Central memory CD8-positive, alpha-beta T cell (primary cell): Measurements from ENCODE around the gene CPTP.

Experiments
- ATAC-seq: fragments of 150-1000 bp; cut with Tn5 transposase; replicated peaks from 2 replicates; pipeline ENCODE4 v1.10.0; 2022; ENCODE audit warnings: mild to moderate bottlenecking, moderate FRiP score, moderate number of reproducible peaks; ENCODE audit not compliant: poor library complexity, severe bottlenecking; ENCODE audit errors: extremely low read depth
- DNase-seq, 2 donors: peaks; one replicate each; pipeline ENCODE4 v3.0.0; 2021; ENCODE audit warnings: low spot score in 2 of 2
- H3K27ac Mint-ChIP-seq: one replicate; pipeline ENCODE4 v1.8.0; 2022; ENCODE audit warnings: low read depth, mild to moderate bottlenecking, moderate library complexity, mixed read lengths
- H3K27me3 Mint-ChIP-seq: one replicate; pipeline ENCODE4 v1.8.0; 2022; ENCODE audit warnings: mixed read lengths
- H3K36me3 Mint-ChIP-seq: one replicate; pipeline ENCODE4 v1.8.0; 2022; ENCODE audit warnings: mild to moderate bottlenecking, moderate library complexity, mixed read lengths; ENCODE audit not compliant: insufficient read depth
- H3K4me1 Mint-ChIP-seq: one replicate; pipeline ENCODE4 v1.8.0; 2022; ENCODE audit warnings: mixed read lengths
- H3K4me3 Mint-ChIP-seq: one replicate; pipeline ENCODE4 v1.8.0; 2022; ENCODE audit warnings: mild to moderate bottlenecking, moderate library complexity, mixed read lengths
- H3K9me3 Mint-ChIP-seq: one replicate; pipeline ENCODE4 v1.8.0; 2022; ENCODE audit warnings: mixed read lengths

The CPTP gene

DNA sequence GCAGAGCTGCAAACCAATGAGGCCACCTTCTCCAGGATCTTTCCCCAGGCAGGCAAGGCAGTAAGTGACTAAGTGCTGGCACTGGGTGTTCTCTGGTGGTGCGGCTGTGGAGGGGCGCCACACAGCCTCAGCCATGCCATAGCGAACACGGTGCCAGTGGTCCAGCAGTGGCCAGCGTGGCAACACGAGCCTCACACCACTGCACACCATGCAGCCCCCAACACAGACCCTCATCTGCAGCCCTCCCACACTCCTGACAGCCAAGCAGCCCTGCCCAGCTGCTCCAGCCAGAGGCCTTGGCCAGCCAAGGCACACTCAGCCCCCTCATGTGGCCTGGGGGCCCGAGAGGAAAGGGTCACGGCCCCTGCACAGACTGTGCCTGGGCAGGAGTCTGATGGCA is 3.1 kb upstream of the CPTP start:
- no peak for ATAC-seq
- peaks cover 27% of the 10 kb centered on the region for H3K36me3 Mint-ChIP-seq

DNA sequence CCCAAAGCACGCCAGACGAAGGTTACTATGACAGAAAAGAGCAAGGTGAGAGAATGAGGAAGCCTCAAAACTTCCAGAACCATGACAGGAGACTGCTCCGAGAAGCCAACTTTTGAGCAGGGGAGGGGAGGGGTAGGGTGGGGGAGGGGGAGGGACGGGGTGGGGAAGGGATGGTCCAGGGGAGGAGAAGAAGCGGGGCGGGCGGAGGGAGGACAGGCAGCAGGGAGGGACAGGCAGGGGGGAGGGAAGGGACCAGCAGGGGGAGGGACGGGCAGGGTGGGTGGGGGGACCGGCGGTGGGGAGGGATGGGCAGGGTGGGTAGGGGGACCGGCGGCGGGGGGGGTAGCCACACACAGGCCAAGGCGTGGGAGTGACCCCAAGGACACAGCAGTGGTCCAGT is 2.2 kb upstream of the CPTP start:
- no peaks in the 10 kb centered on the region for H3K9me3 Mint-ChIP-seq
- H3K27ac Mint-ChIP-seq, result no peak overlapping the region
- peak overlapping the region; percentile 84 for H3K4me3 Mint-ChIP-seq
- ATAC-seq, result no peak
- peaks cover 36% of the 10 kb centered on the region for H3K4me1 Mint-ChIP-seq
- DNase-seq, result no peak
- peaks cover 24% of the 10 kb centered on the region for H3K36me3 Mint-ChIP-seq
- no peaks in the 10 kb centered on the region for H3K27me3 Mint-ChIP-seq

More for the DNA sequence above, 3.1 kb upstream of the CPTP start:
- no peaks in the 10 kb centered on the region for H3K27me3 Mint-ChIP-seq
- peaks cover 36% of the 10 kb centered on the region for H3K4me1 Mint-ChIP-seq
- H3K4me3 Mint-ChIP-seq, result no peak overlapping the region
- H3K27ac Mint-ChIP-seq, result no peak overlapping the region
- no peaks in the 10 kb centered on the region for H3K9me3 Mint-ChIP-seq
- DNase-seq, result no peak

DNA sequence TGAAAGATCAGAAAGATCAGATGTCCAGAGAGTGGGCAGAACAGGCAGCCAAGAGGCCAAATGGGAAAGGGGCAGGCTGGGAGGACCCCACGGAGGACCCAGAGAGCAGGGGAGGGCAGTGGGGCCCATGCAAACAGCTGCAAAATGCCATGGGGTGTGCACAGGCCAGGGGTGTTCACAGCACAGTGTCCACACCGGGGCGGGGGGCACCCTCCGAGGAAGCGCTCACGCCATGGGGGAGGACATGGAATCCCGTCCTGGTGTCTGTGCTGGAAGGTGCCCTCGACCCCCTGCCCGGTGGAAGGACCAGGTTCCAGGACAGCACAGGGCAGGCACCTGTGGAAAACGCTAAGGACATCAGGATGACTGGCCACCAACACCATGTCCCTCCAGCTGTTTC is 1.6 kb upstream of the CPTP start:
- H3K27ac Mint-ChIP-seq, result no peak overlapping the region
- H3K4me1 Mint-ChIP-seq, result peaks cover 36% of the 10 kb centered on the region
- ATAC-seq (no peak), DNase-seq (no peak)
- peak overlapping the region; percentile 84 for H3K4me3 Mint-ChIP-seq
- H3K9me3 Mint-ChIP-seq, result no peaks in the 10 kb centered on the region
- peaks cover 23% of the 10 kb centered on the region for H3K36me3 Mint-ChIP-seq
- no peaks in the 10 kb centered on the region for H3K27me3 Mint-ChIP-seq

DNA sequence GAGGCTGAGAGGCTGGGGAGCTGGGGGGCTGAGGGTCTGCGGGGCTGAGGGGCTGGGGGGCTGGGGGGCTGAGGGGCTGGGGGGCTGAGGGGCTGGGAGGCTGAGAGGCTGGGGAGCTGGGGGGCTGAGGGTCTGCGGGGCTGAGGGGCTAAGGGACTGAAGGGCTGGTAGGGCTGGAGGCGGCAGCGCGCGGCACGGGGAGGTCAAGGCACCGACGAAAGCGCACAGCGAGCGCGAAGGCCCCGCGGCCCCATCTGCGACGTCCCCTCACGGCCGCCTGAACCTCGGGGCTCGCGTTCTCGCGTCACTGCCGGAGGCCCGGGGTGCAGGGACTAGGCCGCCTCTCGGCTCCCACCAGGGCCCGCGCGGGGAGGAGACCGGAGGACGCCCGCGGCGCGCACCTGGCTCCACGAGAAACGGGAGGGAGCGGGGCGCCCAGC is 498 bp upstream of the CPTP start:
- no peaks in the 10 kb centered on the region for H3K9me3 Mint-ChIP-seq
- H3K4me1 Mint-ChIP-seq, result peaks cover 36% of the 10 kb centered on the region
- peak overlapping the region; percentile 89 for H3K27ac Mint-ChIP-seq
- DNase-seq (no peak), ATAC-seq (peak; percentile 41)
- peak overlapping the region; percentile 84 for H3K4me3 Mint-ChIP-seq
- H3K36me3 Mint-ChIP-seq, result peaks cover 18% of the 10 kb centered on the region
- no peaks in the 10 kb centered on the region for H3K27me3 Mint-ChIP-seq

DNA sequence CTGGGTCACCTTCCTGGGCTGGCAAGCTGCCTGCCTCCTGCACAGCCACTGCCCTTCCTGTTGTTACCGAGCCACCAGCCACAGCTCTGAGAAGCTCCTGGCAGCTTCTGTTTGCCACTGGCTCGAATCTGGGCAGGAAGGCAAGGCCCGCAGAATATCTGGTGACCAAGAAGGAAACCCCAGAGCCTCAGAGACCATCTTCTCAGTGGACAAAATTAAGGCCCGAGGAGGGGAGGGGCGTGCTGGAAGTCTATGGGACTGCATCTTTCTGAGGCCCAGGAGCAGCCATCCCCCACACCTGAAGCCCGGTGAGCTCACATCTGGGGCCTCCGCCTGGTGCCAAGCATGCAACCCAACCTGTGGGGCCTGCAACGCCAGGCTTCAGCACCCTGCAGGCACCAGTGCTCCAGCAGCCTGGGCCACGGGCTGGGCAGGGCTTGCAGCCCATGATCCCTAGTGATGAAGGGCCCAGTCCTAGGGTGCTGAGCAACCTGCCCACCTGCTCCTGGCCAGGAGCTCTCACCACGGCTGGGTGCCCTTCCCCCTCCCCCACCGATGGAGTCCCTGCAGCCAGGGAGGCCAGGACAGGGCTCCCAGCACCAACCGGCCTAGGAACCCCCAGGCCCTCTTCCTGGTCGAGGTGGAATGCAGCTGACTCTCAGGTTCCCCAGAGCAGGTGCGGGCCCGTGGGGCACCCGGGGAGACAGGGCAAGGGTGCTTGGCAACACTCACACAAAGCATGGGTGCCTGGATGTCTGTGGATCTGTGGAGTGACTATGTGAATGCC is 879 bp downstream of the CPTP start:
- Mint-ChIP-seq H3K4me1 (peaks cover 31% of the 10 kb centered on the region), H3K9me3 (no peaks in the 10 kb centered on the region), H3K27me3 (no peaks in the 10 kb centered on the region), H3K36me3 (peaks cover 13% of the 10 kb centered on the region), H3K27ac (peak overlapping the region; percentile 89), H3K4me3 (peak overlapping the region; percentile 84)
- DNase-seq, result no peak
- ATAC-seq, result no peak

DNA sequence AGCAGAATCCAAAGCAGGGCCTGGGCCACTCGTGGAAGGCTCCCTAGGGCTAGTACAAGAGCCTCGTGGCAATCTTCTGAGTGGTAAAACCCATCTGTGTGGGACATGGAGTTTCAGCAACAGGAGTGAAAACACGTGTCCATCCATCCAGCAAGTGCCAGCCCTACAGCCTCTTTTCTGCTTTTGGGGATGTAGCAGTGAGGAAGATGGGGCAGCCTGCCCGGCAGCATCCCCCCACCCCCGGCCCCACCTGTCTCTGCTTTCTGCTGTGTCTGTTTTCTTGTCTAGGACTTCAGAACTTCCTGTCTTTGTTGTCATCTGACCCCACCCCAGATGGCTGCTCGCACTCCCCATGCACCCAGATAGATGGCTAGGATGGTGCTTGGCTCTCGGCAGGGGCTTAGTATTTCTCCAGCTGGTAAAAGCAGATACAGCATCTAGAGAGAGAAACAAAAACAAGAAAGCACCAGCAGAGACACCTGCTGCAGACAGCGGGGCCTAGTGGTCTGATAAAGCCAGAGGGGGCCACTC is 1.5 kb downstream of the CPTP start:
- H3K9me3 Mint-ChIP-seq, result no peaks in the 10 kb centered on the region
- H3K27me3 Mint-ChIP-seq, result no peaks in the 10 kb centered on the region
- H3K4me3 Mint-ChIP-seq, result peak overlapping the region; percentile 84
- DNase-seq (no peak), ATAC-seq (no peak)
- H3K27ac Mint-ChIP-seq, result no peak overlapping the region
- peaks cover 31% of the 10 kb centered on the region for H3K4me1 Mint-ChIP-seq
- peaks cover 13% of the 10 kb centered on the region for H3K36me3 Mint-ChIP-seq

DNA sequence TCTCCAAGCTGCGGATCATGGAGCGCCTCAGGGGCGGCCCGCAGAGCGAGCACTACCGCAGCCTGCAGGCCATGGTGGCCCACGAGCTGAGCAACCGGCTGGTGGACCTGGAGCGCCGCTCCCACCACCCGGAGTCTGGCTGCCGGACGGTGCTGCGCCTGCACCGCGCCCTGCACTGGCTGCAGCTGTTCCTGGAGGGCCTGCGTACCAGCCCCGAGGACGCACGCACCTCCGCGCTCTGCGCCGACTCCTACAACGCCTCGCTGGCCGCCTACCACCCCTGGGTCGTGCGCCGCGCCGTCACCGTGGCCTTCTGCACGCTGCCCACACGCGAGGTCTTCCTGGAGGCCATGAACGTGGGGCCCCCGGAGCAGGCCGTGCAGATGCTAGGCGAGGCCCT is 2.7 kb downstream of the CPTP start:
- peaks cover 27% of the 10 kb centered on the region for H3K4me1 Mint-ChIP-seq

DNA sequence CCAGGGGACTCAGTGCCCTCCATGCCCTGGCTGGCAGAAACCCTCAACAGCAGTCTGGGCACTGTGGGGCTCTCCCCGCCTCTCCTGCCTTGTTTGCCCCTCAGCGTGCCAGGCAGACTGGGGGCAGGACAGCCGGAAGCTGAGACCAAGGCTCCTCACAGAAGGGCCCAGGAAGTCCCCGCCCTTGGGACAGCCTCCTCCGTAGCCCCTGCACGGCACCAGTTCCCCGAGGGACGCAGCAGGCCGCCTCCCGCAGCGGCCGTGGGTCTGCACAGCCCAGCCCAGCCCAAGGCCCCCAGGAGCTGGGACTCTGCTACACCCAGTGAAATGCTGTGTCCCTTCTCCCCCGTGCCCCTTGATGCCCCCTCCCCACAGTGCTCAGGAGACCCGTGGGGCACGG is 3.7 kb downstream of the CPTP start:
- no peaks in the 10 kb centered on the region for H3K27me3 Mint-ChIP-seq
- H3K4me3 Mint-ChIP-seq, result no peak overlapping the region
- H3K36me3 Mint-ChIP-seq, result peaks cover 11% of the 10 kb centered on the region
- peaks cover 17% of the 10 kb centered on the region for H3K4me1 Mint-ChIP-seq
- H3K27ac Mint-ChIP-seq, result no peak overlapping the region
- no peak for ATAC-seq
- no peaks in the 10 kb centered on the region for H3K9me3 Mint-ChIP-seq
- DNase-seq, result no peak

More for the DNA sequence above, 2.7 kb downstream of the CPTP start:
- Mint-ChIP-seq H3K4me3 (no peak overlapping the region), H3K9me3 (no peaks in the 10 kb centered on the region), H3K27me3 (no peaks in the 10 kb centered on the region), H3K36me3 (peaks cover 11% of the 10 kb centered on the region), H3K27ac (no peak overlapping the region)
- ATAC-seq, result no peak
- no peak for DNase-seq

DNA sequence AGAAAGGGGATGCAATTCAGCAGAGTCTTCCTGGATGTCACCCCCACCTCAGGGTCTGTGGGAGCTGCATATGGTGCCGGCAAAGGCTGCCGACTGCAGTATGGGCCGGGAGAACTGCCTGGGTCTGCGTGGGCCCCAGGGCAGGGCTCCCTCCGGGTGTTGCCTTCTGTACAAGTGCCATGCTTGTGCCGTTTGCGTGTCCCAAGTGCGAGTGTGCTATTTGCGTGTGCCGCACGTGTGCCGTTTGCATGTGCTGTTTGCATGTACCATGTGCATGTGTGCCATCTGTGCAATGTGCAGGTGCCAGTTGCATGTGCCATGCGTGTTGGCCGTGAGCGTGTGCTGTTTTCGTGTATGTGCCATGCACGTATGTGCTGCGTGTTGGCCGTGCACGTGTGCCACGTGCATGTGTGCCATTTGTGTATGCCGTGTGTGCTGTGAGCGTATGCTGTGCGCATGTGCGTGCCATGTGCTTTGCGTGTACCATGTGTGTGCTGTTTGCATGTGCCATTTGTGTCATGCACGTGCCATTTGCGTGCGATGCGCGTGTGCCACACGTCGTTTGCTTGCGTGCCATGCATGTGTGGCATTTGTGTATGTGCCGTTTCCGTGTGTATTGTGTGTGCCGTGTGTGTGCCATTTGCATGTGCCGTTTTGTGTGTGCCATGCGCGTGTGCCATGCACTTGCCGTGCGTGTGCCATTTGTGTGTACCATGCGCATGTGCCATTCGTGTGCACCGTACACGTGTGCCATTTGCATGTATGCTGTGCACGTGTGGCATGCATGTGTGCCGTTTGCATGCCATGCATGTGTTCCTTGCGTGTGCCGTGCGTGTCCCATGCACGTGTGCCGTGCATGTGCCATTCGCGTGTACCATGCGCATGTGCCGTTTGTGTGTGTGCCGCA is 5.0 kb downstream of the CPTP start:
- no peak overlapping the region for H3K27ac Mint-ChIP-seq
- no peak for ATAC-seq
- peaks cover 12% of the 10 kb centered on the region for H3K36me3 Mint-ChIP-seq
- H3K9me3 Mint-ChIP-seq, result no peaks in the 10 kb centered on the region
- no peak for DNase-seq
- no peak overlapping the region for H3K4me3 Mint-ChIP-seq
- no peaks in the 10 kb centered on the region for H3K27me3 Mint-ChIP-seq
- peaks cover 8% of the 10 kb centered on the region for H3K4me1 Mint-ChIP-seq

DNA sequence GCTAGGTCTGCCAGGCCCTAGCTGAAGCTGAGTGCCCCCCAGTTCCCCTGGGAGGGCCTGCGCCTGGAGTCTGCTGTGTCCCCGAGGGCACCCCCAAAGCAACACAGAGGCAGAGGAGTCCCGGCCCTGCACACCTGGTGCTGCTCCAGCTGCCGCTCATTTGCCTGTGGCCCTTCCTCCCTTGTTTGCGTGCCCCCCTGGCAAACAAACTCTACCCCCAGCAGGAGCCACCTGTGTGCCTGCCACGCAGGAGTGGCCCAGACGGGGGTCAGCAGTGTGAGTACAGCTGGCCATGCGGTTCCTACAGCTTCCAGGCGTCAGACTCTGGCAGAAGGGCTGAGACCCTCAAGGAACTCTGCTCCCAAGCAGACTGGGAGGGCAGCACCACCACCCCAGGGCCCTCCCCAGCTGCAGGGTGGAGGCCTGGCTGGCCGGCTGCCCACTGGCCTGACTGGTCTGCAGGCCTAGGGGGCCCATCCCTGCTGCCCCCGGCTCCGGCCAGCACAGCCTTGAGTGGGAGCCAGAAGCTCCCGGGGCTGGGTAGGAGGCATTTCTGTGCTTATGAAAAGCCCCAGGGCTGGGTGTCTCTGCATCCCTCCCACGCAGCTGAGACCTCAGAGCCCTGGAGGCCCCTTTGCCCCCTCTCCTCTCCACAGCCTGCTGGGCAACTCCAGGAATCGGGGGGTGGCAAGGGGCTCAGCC is 5.9 kb downstream of the CPTP start:
- H3K36me3 Mint-ChIP-seq, result peaks cover 12% of the 10 kb centered on the region
- no peak overlapping the region for H3K27ac Mint-ChIP-seq

DNA sequence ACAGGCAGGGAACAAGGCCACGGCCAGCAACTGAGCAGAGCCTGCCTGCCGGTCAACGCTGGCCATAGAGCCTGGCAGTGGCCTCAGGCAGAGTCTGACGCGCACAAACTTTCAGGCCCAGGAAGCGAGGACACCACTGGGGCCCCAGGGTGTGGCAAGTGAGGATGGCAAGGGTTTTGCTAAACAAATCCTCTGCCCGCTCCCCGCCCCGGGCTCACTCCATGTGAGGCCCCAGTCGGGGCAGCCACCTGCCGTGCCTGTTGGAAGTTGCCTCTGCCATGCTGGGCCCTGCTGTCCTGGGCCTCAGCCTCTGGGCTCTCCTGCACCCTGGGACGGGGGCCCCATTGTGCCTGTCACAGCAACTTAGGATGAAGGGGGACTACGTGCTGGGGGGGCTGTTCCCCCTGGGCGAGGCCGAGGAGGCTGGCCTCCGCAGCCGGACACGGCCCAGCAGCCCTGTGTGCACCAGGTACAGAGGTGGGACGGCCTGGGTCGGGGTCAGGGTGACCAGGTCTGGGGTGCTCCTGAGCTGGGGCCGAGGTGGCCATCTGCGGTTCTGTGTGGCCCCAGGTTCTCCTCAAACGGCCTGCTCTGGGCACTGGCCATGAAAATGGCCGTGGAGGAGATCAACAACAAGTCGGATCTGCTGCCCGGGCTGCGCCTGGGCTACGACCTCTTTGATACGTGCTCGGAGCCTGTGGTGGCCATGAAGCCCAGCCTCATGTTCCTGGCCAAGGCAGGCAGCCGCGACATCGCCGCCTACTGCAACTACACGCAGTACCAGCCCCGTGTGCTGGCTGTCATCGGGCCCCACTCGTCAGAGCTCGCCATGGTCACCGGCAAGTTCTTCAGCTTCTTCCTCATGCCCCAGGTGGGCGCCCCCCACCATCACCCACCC is 6.7 kb downstream of the CPTP start, which contains the start of gene TAS1R3:
TSS of gene TAS1R3 (plus strand) at position 213 of the 898 bp plus-strand sequence. CDS start at position 279, 66 bp downstream.
- H3K36me3 Mint-ChIP-seq, result peaks cover 7% of the 10 kb centered on the region
- no peak within 1 kb of the TSS for H3K4me3 Mint-ChIP-seq
- ATAC-seq (no peak), DNase-seq (no peak)
- H3K27me3 Mint-ChIP-seq, result no peaks in the 10 kb centered on the region
- no peaks in the 10 kb centered on the region for H3K9me3 Mint-ChIP-seq
- no peak within 1 kb of the TSS for H3K27ac Mint-ChIP-seq
- H3K4me1 Mint-ChIP-seq, result peaks cover 2% of the 10 kb centered on the region

More for the DNA sequence above, 5.9 kb downstream of the CPTP start:
- Mint-ChIP-seq H3K4me1 (peaks cover 6% of the 10 kb centered on the region), H3K9me3 (no peaks in the 10 kb centered on the region), H3K27me3 (no peaks in the 10 kb centered on the region), H3K4me3 (no peak overlapping the region)
- no peak for ATAC-seq
- no peak for DNase-seq
